Activated CD4-positive, alpha-beta T cell treated with anti-CD3 and anti-CD28 coated beads, Interleukin-2, amount 50 U/mL, for 4 hours (primary cell): Measurements from ENCODE around the gene SAC3D1.
A peak's percentile ranks its signal among the peaks of the same experiment; 100 is the strongest.

Experiments
- DNase-seq, 2 experiments: peaks; one replicate each; pipeline ENCODE4 v3.0.0-alpha.2; 2020

The SAC3D1 gene

DNA sequence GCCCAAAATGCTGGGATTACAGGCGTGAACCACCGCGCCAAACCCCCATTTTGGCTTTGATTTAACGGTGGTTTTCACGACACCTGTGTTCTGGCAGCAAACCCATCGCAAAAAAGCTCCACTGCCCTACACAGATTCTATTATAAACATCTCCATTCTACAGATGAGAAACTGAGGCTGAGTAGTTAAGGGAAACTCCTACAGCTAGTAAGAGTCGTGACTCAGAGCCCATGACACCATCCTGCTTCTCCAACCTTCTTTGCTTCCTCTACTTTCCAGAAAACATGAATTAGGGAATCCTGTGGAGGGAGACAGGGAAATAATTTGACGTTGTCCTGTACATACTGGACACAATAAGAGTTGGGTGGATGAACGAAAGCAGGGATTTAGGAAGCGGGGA, 14.2 kb upstream of the SAC3D1 start:
- no peak for DNase-seq

DNA sequence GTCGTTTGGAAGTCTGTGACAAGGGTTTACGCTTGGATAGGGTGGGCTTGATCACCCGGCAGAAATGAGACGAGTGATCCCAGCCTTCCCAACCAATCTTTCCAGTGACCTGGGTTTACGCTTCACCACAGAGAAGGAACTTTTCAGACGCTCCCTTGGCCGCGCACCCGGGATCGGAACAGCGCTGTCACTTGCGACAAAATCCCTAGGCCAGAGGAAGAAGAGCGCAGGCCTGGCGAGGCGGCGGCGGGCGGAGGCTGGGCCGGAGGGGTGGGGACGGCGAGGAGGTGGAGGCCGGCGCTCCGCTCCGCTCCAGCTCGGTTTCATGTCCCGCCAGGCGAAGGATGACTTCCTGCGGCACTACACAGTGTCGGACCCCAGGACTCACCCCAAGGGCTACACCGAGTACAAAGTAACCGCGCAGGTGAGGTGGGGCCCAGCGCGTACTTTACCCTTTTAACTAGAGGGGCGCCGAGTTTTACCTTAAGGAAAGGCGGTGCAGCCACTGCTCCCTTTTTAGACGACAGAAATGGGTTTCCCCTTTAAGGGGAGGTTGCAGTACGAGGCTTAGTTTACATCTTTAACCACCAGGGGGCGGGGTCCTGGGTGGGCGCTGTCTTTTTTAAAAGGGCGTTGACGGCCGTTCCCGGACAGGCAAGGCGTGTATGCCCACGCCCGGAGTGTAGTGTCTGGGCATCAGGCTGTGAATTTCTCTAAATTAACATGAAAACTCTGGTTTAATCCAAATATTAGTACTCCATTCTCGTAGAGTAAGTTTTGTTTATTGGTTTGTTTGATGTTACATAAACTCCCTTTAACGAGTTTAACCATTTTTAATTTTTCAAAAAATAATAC, 13.6 kb upstream of the SAC3D1 start, which contains the start of gene SNX15:
Gene SNX15 (plus strand): TSS at position 227 of the 855 bp plus-strand sequence. CDS start 99 bp downstream, at position 326.
- peak; percentile 84 for DNase-seq

DNA sequence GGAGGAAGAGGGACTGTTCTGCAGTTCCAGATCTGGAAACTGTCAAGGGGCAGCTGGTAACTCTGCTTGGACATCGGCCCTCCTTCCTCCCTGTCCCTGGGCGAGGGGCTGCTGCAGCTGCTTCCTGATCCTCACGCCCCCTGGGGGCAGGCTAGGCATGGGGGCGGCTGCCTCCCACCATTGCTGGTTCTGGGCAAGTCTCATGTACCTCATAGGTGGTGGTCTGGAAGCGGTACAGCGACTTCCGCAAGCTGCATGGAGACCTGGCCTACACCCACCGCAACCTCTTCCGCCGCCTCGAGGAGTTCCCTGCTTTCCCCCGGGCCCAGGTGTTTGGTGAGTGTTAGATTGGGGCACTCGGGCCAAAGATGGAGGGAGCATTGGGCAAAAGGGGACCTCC, 8.8 kb upstream of the SAC3D1 start:
- no peak for DNase-seq

DNA sequence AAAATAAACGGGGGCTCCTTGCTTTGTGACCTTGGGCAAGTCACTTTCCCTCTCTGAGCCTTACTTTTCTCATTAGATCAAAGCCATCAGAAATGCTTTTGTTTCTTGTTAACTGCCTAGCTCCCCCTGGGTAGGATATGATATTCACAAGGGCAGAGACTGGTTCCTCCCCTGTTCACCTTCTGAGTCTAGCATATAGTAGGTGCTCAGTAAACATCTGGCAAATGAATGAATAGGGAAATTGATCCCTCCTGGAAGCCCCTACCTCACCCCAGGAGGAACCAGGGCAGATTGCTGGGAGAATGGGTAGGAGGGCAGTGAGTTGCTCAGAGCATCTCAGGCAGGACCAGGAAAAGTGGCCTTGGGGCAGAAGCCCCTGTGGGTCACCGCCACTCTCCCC, 6.6 kb upstream of the SAC3D1 start:
- DNase-seq: no peak

DNA sequence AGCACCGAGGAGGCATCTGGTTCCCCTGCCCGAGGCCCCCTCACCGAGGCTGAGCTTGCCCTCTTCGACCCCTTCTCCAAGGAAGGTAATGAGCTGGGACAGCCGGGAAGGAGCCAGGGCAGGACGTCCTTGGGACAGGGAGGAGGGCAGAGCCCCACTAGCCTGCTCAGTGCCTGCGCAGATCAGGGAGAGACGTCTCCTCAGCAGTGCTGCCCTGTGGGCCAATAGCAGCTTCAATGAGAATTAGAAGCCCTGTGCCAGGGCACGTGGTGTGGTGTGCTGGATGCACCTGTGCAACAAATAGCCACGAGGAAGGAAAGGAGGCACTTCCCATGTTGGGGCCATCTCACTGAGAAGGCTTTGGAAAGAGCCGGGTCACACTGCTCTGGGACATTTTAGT, 5.4 kb upstream of the SAC3D1 start:
- DNase-seq: no peak

DNA sequence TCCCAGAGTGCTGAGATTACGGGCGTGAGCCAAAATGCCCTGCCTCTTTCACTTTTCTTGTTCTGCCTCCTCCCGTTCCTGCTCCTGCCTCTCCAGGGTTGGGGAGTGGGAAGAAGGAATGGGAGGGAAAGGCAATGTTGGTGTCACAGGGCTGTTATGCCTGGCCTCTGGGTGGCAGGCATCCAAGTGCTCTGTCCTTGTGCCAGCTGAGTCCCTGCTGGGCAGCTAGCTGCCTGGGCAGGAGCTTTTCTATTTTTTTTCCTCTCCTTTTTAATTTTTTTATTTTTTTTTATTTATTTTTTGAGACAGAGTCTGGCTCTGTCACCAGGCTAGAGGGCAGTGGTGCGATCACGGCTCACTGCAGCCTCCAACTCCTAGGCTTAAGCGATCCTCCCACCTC, 4.1 kb upstream of the SAC3D1 start:
- no peak for DNase-seq

DNA sequence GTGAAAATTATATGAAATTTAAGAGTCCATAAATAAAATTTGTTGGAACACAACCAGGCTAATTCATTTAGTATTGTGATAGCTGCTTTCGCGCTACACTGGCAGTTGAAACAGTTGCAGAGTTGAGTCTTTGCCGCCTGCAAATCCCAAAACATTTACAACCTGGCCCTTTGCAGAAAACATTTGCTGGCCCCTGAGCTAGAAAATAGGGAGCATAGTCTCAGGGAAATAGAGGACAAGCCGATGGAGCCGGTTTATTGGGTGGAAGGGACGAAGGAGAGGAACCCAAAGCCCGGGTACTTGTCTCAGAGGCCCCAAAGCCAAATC, 527 bp upstream of the SAC3D1 start:
- DNase-seq: no peak

DNA sequence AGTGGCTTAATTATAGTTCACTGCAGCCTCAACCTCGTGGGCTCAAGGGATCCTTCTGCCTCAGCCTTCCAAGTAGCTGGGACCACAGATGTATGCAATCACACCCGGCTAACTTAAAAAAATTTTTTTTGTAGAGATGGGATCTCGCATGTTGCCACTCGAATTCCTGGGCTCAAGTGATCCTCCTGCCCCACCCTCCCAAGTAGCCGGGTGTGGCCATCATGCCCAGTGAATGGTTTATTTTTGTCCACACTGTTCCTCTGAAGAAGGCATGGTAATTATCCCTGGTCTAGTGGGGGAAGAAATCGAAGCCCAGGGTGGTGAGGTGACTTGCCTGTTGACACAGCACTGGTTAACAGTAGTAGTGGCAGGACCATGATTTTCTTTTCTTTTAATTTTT, 1.9 kb downstream of the SAC3D1 start:
- DNase-seq: no peak

DNA sequence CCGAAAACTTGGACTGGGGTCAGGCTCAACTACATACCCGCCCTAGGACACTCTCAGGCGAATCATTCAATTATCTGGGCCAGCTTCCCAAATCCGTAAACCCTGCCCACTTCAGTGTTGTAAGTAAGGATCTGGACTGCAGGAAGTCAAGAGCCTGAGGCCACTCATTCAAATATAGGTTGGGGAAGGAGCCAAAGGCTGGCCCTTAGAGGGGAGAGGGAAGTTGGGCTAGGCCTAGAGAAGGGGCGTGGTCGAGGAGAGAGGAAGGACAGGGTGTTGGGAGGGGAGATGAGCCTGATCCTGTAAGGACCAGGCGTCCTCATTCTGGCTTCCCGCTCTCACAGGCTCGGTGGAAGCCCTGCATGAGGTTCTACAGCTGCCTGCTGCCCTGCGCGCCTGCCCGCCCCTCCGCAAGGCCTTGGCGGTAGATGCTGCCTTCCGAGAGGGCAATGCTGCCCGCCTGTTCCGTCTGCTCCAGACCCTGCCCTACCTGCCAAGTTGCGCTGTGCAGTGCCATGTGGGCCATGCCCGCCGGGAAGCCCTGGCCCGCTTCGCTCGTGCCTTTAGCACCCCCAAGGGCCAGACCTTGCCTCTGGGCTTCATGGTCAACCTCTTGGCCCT, 3.0 kb downstream of the SAC3D1 start:
- DNase-seq: no peak

DNA sequence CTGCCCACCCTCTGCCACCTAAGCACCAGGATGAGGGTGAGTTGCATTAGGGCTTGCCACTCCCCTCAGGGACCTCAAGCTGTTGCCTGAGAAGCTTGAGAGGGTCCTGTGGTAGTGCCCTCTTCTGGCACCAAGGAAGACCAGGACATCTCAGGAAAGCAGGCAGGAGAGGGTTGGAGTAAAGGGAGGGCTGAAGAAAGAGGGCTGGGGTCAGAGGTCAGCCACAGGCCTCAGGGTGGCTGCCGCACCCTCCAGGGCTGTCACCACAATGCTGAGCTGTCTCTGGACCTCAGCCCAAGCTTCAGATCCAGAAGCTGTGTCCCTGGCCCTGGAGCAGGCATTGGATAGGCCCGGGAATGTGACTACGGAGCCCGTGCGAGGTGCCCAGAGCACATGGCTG, 4.1 kb downstream of the SAC3D1 start:
- DNase-seq: no peak

DNA sequence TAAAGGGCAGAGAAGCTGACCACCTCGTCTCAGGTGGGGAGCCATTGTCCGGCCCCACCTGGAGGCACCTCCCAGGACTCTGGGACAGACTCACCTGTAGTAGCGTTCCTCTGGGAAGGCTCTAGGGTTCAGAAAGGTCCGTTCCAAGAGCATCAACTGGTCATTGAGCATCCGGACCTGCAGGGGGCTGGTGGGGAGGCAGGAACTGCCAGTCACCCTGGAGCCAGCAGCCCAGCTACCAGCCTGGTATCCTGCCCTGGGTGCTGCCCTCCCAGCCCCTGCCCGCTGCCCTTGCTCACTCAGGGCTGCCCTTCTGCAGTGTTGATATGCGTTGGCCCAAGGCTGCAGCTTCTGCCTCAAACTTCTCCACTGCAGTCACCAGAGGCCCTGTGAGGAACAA, 4.7 kb downstream of the SAC3D1 start:
- no peak for DNase-seq

DNA sequence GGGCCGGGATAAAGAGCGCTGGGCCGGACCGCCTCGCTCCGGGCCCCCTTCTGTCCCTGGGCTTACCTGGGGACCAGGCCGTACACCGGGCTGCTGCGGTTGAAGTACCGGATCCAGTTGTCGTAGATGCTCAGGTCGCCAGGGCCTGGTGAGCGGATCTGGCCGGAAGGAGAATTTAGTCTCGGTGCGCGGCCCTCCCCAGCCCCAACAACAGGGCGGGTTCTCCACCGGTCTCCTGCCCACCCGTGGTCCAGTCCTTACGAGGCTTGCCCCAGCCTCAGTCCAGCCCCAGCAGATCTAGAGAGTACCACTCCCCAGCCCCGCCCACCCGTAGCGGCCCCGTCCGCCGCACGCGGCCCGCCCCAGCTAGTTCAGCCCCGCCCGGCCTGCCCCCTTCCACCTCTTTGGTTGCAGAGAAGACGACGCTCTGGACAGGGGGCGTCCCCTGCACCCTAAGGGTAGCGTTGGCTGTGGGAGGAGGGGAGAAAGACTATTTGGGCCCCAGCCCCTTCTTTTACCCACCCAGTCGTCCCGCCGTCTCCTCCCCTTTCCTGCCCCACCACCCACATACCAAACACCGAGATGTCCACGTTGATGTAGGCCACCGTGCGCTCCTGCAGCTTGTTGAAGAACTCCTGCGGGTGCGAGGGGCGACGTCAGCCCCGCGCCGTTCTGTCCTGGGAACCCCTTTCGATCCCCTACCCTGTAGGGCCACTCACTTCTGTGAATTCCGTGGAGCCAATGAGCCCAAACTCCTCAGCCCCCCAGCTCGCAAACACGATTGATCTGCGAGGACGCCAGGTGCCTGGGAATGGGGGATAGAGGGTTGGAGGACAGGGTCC, 6.8 kb downstream of the SAC3D1 start:
- DNase-seq: no peak

DNA sequence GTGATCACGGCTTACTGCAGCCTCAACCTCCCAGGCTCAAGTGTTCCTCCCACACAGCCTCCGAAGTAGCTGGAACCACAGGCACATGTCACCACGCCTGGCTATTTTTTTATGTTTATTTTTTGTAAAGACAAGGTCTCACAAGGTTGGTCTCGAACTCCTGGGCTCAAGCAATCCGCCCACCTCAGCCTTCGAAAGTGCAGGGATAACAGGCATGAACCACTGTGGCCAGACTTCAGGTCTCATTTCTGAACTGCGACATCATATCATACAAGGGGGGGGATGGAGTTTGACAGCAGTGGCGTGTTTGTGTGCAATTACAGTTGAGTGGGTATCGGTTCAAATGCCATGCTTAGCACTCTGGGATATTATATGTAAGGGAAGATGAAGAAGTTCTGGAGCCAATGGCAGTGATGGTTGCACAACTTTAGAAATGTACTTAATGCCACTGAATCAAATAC, 10.4 kb downstream of the SAC3D1 start:
- DNase-seq: no peak

DNA sequence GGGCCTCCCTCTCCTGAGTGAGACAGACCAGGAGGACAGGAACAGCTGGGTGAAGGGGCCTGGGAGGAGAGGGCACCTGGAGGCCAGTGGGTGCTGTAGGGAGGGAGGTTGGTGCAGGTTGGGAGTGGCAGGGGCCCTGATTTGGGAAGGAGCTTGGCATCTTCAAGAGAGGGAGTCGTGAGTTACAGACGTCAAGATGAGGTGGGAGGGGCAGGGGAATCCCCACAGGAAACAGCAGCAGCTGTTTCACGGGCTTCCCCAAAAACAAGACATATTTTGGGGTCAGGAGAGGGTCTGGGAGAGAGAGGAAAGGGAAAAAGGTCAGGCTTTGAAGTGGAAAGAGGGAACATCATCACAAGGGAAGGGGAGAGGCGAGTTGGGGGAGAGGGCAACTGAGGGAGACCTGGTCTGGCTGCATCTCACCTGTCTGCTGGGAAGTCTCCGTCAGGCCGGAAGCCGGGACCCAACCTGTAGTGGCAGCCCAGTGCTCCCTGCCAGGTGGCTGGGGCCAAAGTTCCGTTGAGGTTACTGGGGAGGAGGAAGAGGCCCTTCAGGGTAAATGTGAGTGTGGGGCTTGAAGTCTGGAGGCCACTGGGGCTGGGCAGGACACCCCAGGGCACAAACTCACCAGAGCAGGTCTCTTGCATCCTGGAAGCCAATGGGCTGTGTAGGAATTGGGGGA, 13.0 kb downstream of the SAC3D1 start:
- peak in 1 of 2 experiments; percentile 22 for DNase-seq

DNA sequence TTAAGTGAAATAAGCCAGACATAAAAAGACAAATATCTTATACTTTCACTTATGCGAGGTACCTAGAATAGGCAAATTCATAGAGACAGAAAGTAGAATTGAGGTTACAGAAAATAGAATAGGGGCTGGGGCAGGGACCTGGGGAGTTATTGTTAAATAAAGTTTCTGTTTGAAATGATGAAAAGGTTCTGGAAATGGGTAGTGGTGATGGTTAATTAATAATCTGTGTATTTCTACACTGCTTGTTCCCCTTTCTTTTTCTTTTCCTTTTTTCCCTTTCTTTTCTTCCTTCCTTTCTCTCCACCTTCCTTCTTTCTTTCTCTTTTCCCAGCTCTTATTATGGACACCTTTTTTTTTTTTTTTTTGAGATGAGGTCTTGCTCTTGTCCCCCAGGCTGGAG, 14.5 kb downstream of the SAC3D1 start:
- no peak for DNase-seq

DNA sequence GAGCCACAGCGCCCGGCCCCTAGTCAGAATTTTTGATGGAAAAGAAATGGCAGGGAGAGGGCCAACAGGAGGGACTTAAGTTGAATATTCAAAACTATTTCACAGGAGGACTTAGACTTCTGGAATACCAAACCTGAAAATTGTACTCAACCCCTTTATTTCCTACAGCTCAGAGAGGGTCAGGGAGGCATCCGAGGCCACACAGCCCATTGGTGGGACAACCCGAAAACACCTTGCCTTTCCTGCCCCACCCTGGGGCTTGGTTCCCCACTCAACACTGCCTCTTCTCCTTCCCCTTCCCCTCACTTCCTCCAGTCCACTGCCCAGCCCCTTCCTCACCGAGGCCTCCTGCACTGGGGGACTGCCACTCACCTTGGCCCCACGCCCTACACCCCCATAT, 16.0 kb downstream of the SAC3D1 start:
- no peak for DNase-seq

DNA sequence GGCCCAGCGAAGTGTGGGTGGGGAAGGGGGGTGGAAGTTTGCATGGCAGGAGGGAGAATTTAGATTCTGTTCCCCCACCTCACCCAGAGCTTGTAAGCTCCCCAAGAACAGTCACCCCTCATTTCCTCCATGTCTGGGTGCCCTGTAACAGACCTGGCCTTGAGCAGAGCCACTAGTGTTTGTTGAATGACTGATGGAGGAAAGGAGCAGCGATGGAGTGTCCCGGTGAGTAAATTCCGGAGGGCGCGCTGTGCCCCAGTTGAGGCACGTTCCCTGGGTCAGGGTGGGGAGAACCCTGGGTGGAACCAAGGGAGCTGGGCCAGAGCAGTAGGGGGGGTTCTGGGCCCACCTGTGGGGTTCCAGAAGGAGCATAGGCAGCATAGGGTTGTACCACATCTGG, 16.5 kb downstream of the SAC3D1 start:
- no peak for DNase-seq

DNA sequence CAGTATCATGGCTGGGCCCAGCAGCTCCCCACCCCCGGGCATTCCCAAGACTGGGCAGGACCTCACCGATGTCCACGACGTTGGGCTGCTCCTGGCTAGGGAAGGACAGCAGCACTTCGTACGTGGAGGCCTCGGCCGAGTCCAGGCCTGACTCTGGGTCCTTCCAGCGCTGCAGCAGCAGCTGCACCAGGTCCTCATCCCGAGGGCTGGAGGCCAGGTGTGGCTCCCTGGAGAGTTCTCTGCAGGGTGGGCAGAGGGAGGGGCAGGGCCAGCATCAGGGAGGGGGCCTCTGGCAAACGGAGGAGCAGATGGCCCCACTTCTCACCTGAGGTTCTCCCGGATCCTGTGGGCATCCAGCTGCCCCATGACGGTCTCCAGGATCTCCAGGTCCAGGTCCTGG, 17.0 kb downstream of the SAC3D1 start:
- DNase-seq: no peak

DNA sequence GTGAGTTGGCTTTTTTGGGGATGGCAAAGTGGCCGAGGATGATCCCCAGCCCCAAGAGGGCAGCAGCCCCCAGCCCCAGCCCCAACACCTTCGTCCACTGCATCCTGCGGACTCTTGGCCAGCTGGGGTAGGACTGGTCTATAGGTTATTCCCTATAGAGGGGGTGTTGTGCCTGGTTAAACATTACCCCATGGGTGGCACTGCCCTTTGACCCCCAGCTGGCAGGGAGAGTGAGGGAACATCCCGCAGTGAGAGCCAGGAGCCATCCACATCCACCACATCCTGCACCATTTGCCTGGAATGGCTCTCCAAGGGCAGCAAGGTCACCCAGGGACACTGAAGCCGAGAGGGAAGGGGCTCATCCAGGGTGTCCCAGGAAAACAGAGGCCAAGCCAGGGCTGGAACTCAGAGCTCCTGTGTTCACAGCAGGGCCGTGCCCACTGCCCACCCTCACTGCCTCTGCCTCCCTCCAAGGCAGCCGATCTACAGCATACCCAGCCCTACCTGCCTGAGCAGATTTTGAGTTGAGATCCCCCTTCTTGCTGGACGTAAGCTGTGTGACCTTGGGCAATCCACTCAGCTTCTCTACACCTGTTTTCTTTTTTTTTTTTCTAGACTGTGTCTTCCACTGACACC, 17.5 kb downstream of the SAC3D1 start, which contains the start of gene NAALADL1:
Gene NAALADL1 (minus strand): TSS at position 135 of the 636 bp plus-strand sequence. CDS start 32 bp downstream, at position 103.
- DNase-seq: no peak

DNA sequence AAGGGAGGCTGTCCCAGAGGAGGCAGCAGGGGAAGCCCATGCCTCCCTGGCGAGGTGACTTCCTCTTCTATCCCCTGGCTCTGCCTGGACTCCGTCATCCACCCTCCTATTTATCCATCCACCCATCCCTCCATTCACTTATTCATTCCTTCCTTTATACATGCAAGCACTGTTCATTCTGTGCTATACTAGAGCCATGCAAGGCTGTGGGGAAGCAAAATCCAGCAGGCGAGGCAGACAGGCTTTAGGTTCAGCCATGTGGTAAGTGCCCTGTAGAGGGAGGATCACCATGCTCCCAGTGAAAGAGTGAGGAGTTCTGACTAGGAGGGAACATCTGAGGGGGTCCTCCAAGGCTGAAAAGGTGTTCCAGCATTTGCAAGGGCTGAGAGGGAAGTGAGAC, 18.5 kb downstream of the SAC3D1 start:
- no peak for DNase-seq

DNA sequence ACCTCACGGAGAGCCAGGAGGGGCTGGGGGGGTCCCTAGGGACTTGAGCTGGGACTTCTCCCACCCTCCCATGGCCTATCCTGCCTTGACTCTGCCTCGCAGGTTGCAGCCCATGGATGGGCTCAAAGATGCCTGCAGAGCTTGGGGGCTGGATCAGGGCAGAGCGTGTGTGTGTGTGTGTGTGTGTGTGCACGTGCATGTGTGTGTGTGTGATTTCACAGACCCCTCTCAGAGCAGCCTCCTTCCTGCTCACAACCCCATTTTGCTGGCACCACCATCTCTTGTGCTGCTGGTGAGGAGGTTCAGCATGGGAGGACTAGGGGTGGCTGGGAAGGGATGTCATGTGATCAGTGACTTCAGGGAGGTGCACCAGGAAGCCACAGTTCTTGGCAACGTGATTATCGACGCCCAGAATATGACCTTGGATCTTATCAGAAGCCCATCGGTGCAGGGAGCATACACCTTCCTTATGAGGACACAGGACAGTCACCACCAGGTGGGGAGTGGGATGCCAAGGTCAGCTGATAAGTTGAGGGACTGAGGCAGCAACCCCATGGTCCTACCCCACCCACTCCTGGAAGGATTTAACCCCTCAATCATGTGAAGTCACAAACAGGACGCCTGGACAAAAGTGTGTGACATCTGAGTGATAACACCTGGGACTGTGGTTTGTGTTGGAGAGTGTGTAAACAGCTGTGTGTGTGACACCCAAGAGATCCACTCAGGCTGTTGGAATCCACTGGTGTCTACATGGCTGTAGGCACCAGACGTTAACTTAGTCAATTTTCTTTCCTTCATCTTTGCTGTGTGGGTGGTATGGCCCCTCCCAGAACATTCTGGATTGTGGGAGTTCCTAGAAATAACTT, 19.2 kb downstream of the SAC3D1 start:
- no peak for DNase-seq
